WERI-Rb-1 (cell line): ENCODE measurements around the gene TNFSF9.
"Not testable (repeated sequence)": the region's sequence is repeated elsewhere in the genome, so short reads cannot be mapped to it uniquely, and the experiment has no call there.

Source experiments
- DNase-seq: peaks from one replicate; pipeline ENCODE4 v3.0.0-alpha.2; 2020
- H3K27ac ChIP-seq: fragments of 250-450 bp; sonication (Bioruptor Pico); 2 replicates; pipeline ENCODE4 v1.5.1; 2020; ENCODE audit warnings: mild to moderate bottlenecking, moderate library complexity
- H3K27me3 ChIP-seq: fragments of 250-450 bp; sonication (Bioruptor Pico); 2 replicates; pipeline ENCODE4 v1.5.1; 2021; ENCODE audit warnings: mild to moderate bottlenecking, low read depth, moderate library complexity; ENCODE audit not compliant: insufficient read depth, severe bottlenecking
- H3K36me3 ChIP-seq: fragments of 250-450 bp; sonication (Bioruptor Pico); 2 replicates; pipeline ENCODE4 v1.5.1; 2020; ENCODE audit warnings: mild to moderate bottlenecking, moderate library complexity
- H3K4me3 ChIP-seq: 2 replicates; pipeline ENCODE4 v1.5.1; 2011; ENCODE audit warnings: low read depth, mild to moderate bottlenecking, control low read depth, low read length
- H3K9me3 ChIP-seq: fragments of 250-450 bp; sonication (Bioruptor Pico); 2 replicates; pipeline ENCODE4 v1.5.1; 2021; ENCODE audit warnings: mild to moderate bottlenecking, moderate library complexity; ENCODE audit not compliant: severe bottlenecking
- TF ChIP-seq, protein P1 (sequence below): IDR thresholded peaks from 2 replicates; pipeline ENCODE4 v1.5.1; 2011; ENCODE audit warnings: low read depth, mild to moderate bottlenecking, control low read depth, inconsistent platforms, low read length

The TNFSF9 gene

DNA sequence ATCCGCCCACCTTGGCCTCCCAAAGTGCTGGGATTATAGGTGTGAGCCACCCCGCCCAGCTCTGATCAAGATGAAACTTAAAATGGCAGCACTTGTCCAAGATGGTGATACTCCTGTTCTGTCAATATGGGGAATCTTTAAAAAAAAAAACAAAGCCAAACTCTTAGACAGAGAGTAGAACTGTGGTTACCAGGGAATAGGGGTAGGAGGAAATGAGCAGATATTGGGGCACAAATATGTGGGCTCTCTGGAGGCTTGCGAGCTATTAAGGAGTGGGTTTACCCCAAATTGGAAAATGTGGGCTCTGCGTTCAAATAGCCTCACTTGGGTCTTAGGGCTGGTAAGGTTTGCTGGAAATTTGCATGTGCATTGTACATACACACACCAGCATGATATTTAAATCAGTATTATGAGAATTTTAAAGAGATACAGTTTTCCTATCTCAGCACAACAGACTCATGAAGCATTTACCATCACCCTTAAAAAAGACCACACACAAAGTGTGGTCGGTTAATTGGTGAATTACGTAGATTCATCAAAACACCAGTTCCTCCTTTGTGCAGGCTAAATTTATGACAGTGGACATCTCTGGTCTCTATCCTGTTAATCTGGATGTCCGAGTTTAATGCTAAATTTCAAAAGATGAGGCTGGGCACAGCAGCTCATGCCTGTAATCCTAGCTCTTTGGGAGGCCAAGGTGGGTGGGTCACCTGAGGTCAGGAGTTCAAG, 48.8 kb downstream of the TNFSF9 start:
- H3K4me3 ChIP-seq = no peak overlapping the region
- H3K27ac ChIP-seq = no peak overlapping the region
- TF ChIP-seq, protein P1, sequence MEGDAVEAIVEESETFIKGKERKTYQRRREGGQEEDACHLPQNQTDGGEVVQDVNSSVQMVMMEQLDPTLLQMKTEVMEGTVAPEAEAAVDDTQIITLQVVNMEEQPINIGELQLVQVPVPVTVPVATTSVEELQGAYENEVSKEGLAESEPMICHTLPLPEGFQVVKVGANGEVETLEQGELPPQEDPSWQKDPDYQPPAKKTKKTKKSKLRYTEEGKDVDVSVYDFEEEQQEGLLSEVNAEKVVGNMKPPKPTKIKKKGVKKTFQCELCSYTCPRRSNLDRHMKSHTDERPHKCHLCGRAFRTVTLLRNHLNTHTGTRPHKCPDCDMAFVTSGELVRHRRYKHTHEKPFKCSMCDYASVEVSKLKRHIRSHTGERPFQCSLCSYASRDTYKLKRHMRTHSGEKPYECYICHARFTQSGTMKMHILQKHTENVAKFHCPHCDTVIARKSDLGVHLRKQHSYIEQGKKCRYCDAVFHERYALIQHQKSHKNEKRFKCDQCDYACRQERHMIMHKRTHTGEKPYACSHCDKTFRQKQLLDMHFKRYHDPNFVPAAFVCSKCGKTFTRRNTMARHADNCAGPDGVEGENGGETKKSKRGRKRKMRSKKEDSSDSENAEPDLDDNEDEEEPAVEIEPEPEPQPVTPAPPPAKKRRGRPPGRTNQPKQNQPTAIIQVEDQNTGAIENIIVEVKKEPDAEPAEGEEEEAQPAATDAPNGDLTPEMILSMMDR = no peak
- no peaks in the 10 kb centered on the region for H3K36me3 ChIP-seq
- H3K27me3 ChIP-seq = no peaks in the 10 kb centered on the region
- H3K9me3 ChIP-seq = peaks cover 11% of the 10 kb centered on the region
- no peak for DNase-seq

DNA sequence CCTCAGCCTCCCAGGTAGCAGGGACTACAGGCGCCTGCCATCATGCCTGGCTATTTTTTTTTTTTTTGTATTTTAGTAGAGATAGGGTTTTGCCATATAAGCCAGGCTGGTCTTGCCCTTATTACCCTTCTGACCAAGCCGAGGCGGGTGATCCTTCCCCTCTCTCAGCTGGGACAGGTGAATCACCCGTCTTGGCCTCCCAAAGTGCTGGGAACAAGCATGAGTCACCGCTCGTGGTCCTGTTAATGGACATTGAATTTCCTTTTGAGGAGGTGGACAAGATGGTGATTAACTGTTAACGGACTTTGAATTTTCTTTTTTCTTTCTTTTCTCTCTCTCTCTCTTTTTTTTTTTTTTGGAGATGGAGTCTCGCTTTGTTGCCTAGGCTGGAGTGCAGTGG, 49.5 kb downstream of the TNFSF9 start:
- H3K27ac ChIP-seq = no peak overlapping the region
- TF ChIP-seq, protein P1 = no peak
- no peak overlapping the region for H3K4me3 ChIP-seq
- no peak for DNase-seq
- H3K9me3 ChIP-seq = peaks cover 11% of the 10 kb centered on the region
- H3K27me3 ChIP-seq = no peaks in the 10 kb centered on the region
- H3K36me3 ChIP-seq = no peaks in the 10 kb centered on the region

DNA sequence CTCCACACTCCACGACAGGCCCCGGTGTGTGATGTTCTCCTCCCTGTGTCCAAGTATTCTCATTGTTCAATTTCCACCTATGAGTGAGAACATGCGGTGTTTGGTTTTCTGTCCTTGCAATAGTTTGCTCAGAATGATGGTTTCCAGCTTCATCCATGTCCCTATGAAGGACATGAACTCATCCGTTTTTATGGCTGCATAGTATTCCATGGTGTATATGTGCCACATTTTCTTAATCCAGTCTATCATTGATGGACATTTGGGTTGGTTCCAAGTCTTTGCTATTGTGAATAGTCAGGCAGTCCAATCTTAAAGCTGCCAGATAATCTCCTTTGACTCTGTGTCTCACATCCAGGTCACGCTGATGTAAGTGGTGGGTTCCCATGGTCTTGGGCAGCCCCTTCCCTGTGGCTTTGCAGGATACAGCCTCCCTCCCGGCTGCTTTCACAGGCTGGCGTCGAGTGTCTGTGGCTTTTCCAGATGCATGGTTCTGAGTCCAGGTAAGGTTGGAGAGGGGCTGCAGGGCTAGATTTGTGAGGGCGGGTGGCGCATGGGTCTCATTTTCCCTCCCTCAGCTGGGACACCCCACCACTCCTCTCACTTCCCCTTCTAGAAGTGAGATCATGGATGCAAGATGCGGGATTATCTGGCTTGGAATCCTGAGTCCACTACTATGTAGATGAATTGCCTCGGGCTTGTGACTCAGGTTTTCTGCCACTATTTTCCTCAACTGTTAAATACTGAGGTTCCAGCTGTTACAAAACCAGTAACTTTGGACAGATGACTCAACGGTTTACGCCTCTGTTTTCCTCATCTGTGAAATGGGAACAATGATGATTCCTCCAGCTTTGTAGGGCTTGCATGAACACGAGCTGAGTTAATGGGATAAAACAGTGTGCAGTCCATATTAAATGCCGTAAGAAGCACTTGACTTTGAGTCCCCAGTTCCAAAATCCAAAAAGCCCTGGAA, 52.0 kb downstream of the TNFSF9 start:
- DNase-seq, H3K4me3 ChIP-seq, H3K36me3 ChIP-seq, H3K27ac ChIP-seq, H3K27me3 ChIP-seq: not testable (repeated sequence)
- peaks cover 10% of the 10 kb centered on the region for H3K9me3 ChIP-seq
